ENCODE results near the gene MAP4. TPM values are rescaled to one million over a fixed set of nuclear protein-coding genes. Genes with fewer than 3 reads are reported as not detected.

Gene MAP4
- total and polyA plus RNA-seq, 2 donors (not counting 3 experiments of a cell fraction or from before 2014, with no cell fraction given): 121 to 290 TPM

GRCh38 chr3:47961036-47961435 is 55.2 kb downstream of the MAP4 start:
- ChIA-PET POLR2A (no interaction called here), CTCF (interaction anchor here (0.8 to 1.4 kb wide), 4 partner anchors 10 to 123 kb away, joined by 3 to 4 read pairs (median 4); no protein-coding TSS in a partner anchor)
- Histone ChIP-seq H3K9ac (replicated peaks; ENCODE audit: extremely low read depth, insufficient read depth, low read length) (no peak overlapping the region), H3K79me2 (ENCODE audit: control insufficient read depth, insufficient read depth, low read length) (peaks cover 26% of the 10 kb centered on the region), H3K9me3 (replicated peaks; ENCODE audit: control insufficient read depth, insufficient read depth, low read length) (no peaks in the 10 kb centered on the region), H4K20me1 (replicated peaks; ENCODE audit: control insufficient read depth, extremely low read depth, insufficient read depth, low read length) (peaks cover 4% of the 10 kb centered on the region), H3K4me2 (ENCODE audit: insufficient read depth, low read length) (no peak overlapping the region), H3K4me3 (replicated peaks in 1 of 3; ENCODE audit: insufficient read depth in 1 of 3, low read depth in 1 of 3, low read length in 3 of 3) (no peak overlapping the region), H3K36me3 (ENCODE audit: control insufficient read depth in 2 of 2, extremely low read depth in 1 of 2, insufficient read depth in 2 of 2, low read length in 2 of 2) (no peaks in the 10 kb centered on the region), H3K27me3 (ENCODE audit: control insufficient read depth in 2 of 2, insufficient read depth in 2 of 2, low read length in 2 of 2) (no peaks in the 10 kb centered on the region), H3K27ac (ENCODE audit: insufficient read depth, low read depth, low read length) (no peak overlapping the region), H2AFZ (ENCODE audit: low read depth, low read length) (no peak overlapping the region), H3K4me1 (ENCODE audit: control insufficient read depth, extremely low read depth, insufficient read depth, low read length) (no peaks in the 10 kb centered on the region), H3K9me1 (replicated peaks; ENCODE audit: control insufficient read depth, extremely low read depth, insufficient read depth, low read length) (no peaks in the 10 kb centered on the region)
- DNase-seq (ENCODE audit: low read depth, low spot score): no peak
- intact Hi-C loops (cut with micrococcal nuclease): no loop called here
- no peak for TF ChIP-seq GATA2 (IDR thresholded peaks at IDR 0.05; ENCODE audit: insufficient read depth, insufficient read length, low read depth, low read length)
- TF ChIP-seq JUN (IDR thresholded peaks at IDR 0.05; ENCODE audit: borderline replicate concordance, insufficient read depth, insufficient read length, low read depth): no peak
- TF ChIP-seq FOS (IDR thresholded peaks at IDR 0.05; ENCODE audit: borderline replicate concordance, insufficient read depth, low read length): no peak
- TF ChIP-seq EZH2 (IDR thresholded peaks at IDR 0.05; ENCODE audit: borderline replicate concordance, low read depth, low read length, severe bottlenecking): no peak
- no peak for TF ChIP-seq CTCF (IDR thresholded peaks at IDR 0.05; ENCODE audit: extremely low read depth in 1 of 2, insufficient read depth in 1 of 2, low read depth in 1 of 2, low read length in 2 of 2)
- TF ChIP-seq MAX (IDR thresholded peaks at IDR 0.05; ENCODE audit: insufficient read depth, insufficient read length): no peak
- TF ChIP-seq MYC (IDR thresholded peaks at IDR 0.05; ENCODE audit: low read depth, low read length): no peak
- TF ChIP-seq POLR2AphosphoS5 (IDR thresholded peaks at IDR 0.05; ENCODE audit: insufficient read depth, low read depth, low read length): no peak
- no peak for TF ChIP-seq POLR2A (IDR thresholded peaks at IDR 0.05; ENCODE audit: low read depth, low read length)
- dilution Hi-C loops (cut with MboI; ENCODE audit: extremely low pct_ligation_motif_present, low sequenced_read_pairs): no loop called here
- FAIRE-seq: no peak
- BruUV-seq (replicated peaks): no TSS peak

All from endothelial cell of umbilical vein (primary cell).